Anterior cingulate cortex (tissue), 58 donors: Measurements from ENCODE around the gene RPS6KL1.

Experiments used
- DNase-seq, 58 donors: peaks; one replicate each; lab custom pipeline; 2025; lab: John Stamatoyannopoulos, UW

The RPS6KL1 gene

GRCh38 chr14:74865156-74865555 is 57.9 kb downstream of the RPS6KL1 start:
- no peak for DNase-seq

- no peak for DNase-seq
Measured at GRCh38 chr14:74864198-74864597, 58.9 kb downstream of the RPS6KL1 start.

- DNase-seq = peak in 23 of 58 donors; percentile 2 to 53 (median 16)
Measured at GRCh38 chr14:74863274-74863673, 59.8 kb downstream of the RPS6KL1 start.

GRCh38 chr14:74861734-74862090 is 61.3 kb downstream of the RPS6KL1 start:
- no peak for DNase-seq

GRCh38 chr14:74860899-74861733 is 61.9 kb downstream of the RPS6KL1 start:
- DNase-seq = peak in 56 of 58 donors; percentile 26 to 95 (median 72)

- no peak for DNase-seq
Measured at GRCh38 chr14:74859757-74860552, 63.1 kb downstream of the RPS6KL1 start.

- no peak for DNase-seq
Measured at GRCh38 chr14:74858022-74858421, 65.0 kb downstream of the RPS6KL1 start.

GRCh38 chr14:74856366-74856765 is 66.7 kb downstream of the RPS6KL1 start:
- no peak for DNase-seq

- DNase-seq = no peak
Measured at GRCh38 chr14:74855945-74856344, 67.1 kb downstream of the RPS6KL1 start.

GRCh38 chr14:74855021-74855420 is 68.0 kb downstream of the RPS6KL1 start:
- no peak for DNase-seq
